ENCODE data around the gene P4HA2. TPM values are rescaled to one million over a fixed set of nuclear protein-coding genes. Genes with fewer than 3 reads are reported as not detected.

Gene P4HA2
- total RNA-seq, 2 donors from 2014 or later = 33.2 to 58.8 TPM

GRCh38 chr5:132266031-132266835 is 38.6 kb upstream of the P4HA2 start:
- intact Hi-C loops (cut with DNase I) = no loop called here
- DNase-seq (ENCODE audit: low spot score) = no peak

GRCh38 chr5:132265336-132266030 is 37.8 kb upstream of the P4HA2 start:
- DNase-seq (ENCODE audit: low spot score) = peak; percentile 89
- intact Hi-C loops (cut with DNase I) = loop anchor here in 1 of 2 donors (1.0 kb wide), 1 partner anchor 16 kb away; no protein-coding TSS in a partner anchor

GRCh38 chr5:132264546-132265335 is 37.1 kb upstream of the P4HA2 start:
- DNase-seq (ENCODE audit: low spot score) = no peak
- intact Hi-C loops (cut with DNase I) = loop anchor here in 1 of 2 donors (1.0 kb wide), 1 partner anchor 15 kb away; no protein-coding TSS in a partner anchor

GRCh38 chr5:132263548-132264261 is 36.1 kb upstream of the P4HA2 start:
- intact Hi-C loops (cut with DNase I) = no loop called here
- peak; percentile 94 for DNase-seq (ENCODE audit: low spot score)

GRCh38 chr5:132262882-132263547 is 35.4 kb upstream of the P4HA2 start:
- intact Hi-C loops (cut with DNase I) = no loop called here

GRCh38 chr5:132261881-132262845 is 34.5 kb upstream of the P4HA2 start:
- intact Hi-C loops (cut with DNase I) = no loop called here
- DNase-seq (ENCODE audit: low spot score) = no peak

More at GRCh38 chr5:132262882-132263547, 35.4 kb upstream of the P4HA2 start:
- no peak for DNase-seq (ENCODE audit: low spot score)

GRCh38 chr5:132260714-132261551 is 33.3 kb upstream of the P4HA2 start:
- intact Hi-C loops (cut with DNase I) = no loop called here
- DNase-seq (ENCODE audit: low spot score) = peak; percentile 88

GRCh38 chr5:132260051-132260450 is 32.4 kb upstream of the P4HA2 start:
- DNase-seq (ENCODE audit: low spot score) = no peak
- intact Hi-C loops (cut with DNase I) = no loop called here

- intact Hi-C loops (cut with DNase I) = no loop called here
- DNase-seq (ENCODE audit: low spot score) = peak; percentile 93
Observed at GRCh38 chr5:132259069-132259851, 31.6 kb upstream of the P4HA2 start.

GRCh38 chr5:132258102-132259068 is 30.7 kb upstream of the P4HA2 start:
- no peak for DNase-seq (ENCODE audit: low spot score)
- intact Hi-C loops (cut with DNase I) = no loop called here

GRCh38 chr5:132257131-132258101 is 29.8 kb upstream of the P4HA2 start, which contains the start of gene PDLIM4:
Gene PDLIM4, plus strand, starts transcription at chr5:132257696. Its CDS starts 39 bp downstream, at chr5:132257735.
- no peak for DNase-seq (ENCODE audit: low spot score)
- intact Hi-C loops (cut with DNase I) = no loop called here

GRCh38 chr5:132256783-132257130 is 29.1 kb upstream of the P4HA2 start:
- intact Hi-C loops (cut with DNase I) = no loop called here
- DNase-seq (ENCODE audit: low spot score) = no peak

GRCh38 chr5:132256086-132256782 is 28.6 kb upstream of the P4HA2 start:
- intact Hi-C loops (cut with DNase I) = no loop called here
- DNase-seq (ENCODE audit: low spot score) = no peak

All from posterior vena cava (tissue), 2 donors.